Activated naive CD8-positive, alpha-beta T cell treated with anti-CD3 and anti-CD28 coated beads for 36 hours (primary cell): Measurements from ENCODE around the gene ANKRD33B. TPM values are rescaled to one million over a fixed set of nuclear protein-coding genes. Genes with fewer than 3 reads are reported as not detected.
A peak's percentile ranks its signal among the peaks of the same experiment; 100 is the strongest.
"Not testable (repeated sequence)": the region's sequence is repeated elsewhere in the genome, so short reads cannot be mapped to it uniquely, and the experiment has no call there.

Source experiments
- DNase-seq: peaks from one replicate; pipeline ENCODE4 v3.0.0; 2021
- H3K27ac Mint-ChIP-seq: one replicate; pipeline ENCODE4 v1.8.0; 2022; ENCODE audit warnings: mild to moderate bottlenecking, moderate library complexity, mixed read lengths
- H3K27me3 Mint-ChIP-seq: one replicate; pipeline ENCODE4 v1.8.0; 2022; ENCODE audit warnings: mild to moderate bottlenecking, mixed read lengths
- H3K36me3 Mint-ChIP-seq: one replicate; pipeline ENCODE4 v1.8.0; 2021; ENCODE audit warnings: mild to moderate bottlenecking, mixed read lengths
- H3K4me1 Mint-ChIP-seq: one replicate; pipeline ENCODE4 v1.8.0; 2021; ENCODE audit warnings: mixed read lengths
- H3K4me3 Mint-ChIP-seq: one replicate; pipeline ENCODE4 v1.8.0; 2022; ENCODE audit warnings: mild to moderate bottlenecking, moderate library complexity, mixed read lengths
- H3K9me3 Mint-ChIP-seq: one replicate; pipeline ENCODE4 v1.8.0; 2022; ENCODE audit warnings: mixed read lengths
- total RNA-seq, 2 experiments: library from RNA; stranded (reverse); gene quantifications; one replicate each; pipeline ENCODE4 v1.2.3, GENCODE V29; 2021

The ANKRD33B gene
- total RNA-seq, 2 experiments from 2014 or later: 9.8 to 10.2 TPM

- Mint-ChIP-seq H3K36me3 (peaks cover 33% of the 10 kb centered on the region), H3K4me3 (no peak overlapping the region), H3K4me1 (peaks cover 42% of the 10 kb centered on the region), H3K27ac (no peak overlapping the region), H3K27me3 (peaks cover 18% of the 10 kb centered on the region), H3K9me3 (peaks cover 29% of the 10 kb centered on the region)
- DNase-seq: no peak
These were observed 36.0 kb downstream of the ANKRD33B start for GRCh38 chr5:10599862-10600284.

GRCh38 chr5:10600626-10601245 lies 36.9 kb downstream of the ANKRD33B start:
- Mint-ChIP-seq H3K4me1 (peaks cover 33% of the 10 kb centered on the region), H3K4me3 (no peak overlapping the region), H3K9me3 (peaks cover 29% of the 10 kb centered on the region)

DNA sequence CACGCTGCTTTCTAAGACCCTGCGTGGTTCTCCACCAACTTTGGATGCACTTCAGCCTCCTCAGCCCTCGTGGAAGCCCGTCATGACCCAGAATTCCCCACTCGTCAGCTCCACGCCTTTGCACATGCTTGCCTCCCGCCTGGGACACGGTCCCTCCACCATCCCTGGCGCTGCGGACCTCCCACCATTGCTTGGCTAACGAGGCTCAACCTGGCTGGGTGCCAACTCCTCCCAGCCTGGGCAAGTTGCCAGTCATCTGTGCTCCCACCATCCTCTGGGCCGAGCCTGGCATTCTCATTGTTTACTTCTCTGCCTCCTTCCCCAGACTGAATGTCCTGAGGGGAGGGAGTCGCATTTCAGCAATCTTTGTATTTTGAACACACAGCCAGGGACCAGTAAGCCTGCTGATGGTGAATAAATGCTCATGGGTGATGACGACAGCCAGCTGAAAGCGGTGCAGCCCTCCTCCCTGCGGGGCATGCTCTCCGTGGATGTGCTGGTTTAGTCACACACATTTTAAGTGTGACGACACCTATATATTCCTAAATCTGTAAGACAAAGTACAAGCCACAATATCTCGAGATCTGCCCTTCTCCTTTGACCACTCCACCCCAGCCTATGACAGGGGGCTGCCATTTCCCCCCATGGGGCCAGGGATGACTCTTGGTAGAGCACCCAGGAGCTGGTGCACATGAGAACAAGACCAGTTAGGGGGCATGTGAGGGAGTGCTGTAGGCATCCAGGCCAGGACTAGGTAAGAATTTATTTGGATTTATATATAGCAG lies 37.6 kb downstream of the ANKRD33B start:
- peaks cover 24% of the 10 kb centered on the region for H3K27me3 Mint-ChIP-seq
- peaks cover 26% of the 10 kb centered on the region for H3K4me1 Mint-ChIP-seq
- DNase-seq: no peak
- peak overlapping the region; percentile 29 for H3K4me3 Mint-ChIP-seq
- H3K9me3 Mint-ChIP-seq: peaks cover 25% of the 10 kb centered on the region
- peak overlapping the region; percentile 63 for H3K27ac Mint-ChIP-seq
- peaks cover 30% of the 10 kb centered on the region for H3K36me3 Mint-ChIP-seq

More at GRCh38 chr5:10600626-10601245, 36.9 kb downstream of the ANKRD33B start:
- H3K27me3 Mint-ChIP-seq: peaks cover 21% of the 10 kb centered on the region
- DNase-seq: peak; percentile 56
- peaks cover 35% of the 10 kb centered on the region for H3K36me3 Mint-ChIP-seq
- H3K27ac Mint-ChIP-seq: peak overlapping the region; percentile 63

DNA sequence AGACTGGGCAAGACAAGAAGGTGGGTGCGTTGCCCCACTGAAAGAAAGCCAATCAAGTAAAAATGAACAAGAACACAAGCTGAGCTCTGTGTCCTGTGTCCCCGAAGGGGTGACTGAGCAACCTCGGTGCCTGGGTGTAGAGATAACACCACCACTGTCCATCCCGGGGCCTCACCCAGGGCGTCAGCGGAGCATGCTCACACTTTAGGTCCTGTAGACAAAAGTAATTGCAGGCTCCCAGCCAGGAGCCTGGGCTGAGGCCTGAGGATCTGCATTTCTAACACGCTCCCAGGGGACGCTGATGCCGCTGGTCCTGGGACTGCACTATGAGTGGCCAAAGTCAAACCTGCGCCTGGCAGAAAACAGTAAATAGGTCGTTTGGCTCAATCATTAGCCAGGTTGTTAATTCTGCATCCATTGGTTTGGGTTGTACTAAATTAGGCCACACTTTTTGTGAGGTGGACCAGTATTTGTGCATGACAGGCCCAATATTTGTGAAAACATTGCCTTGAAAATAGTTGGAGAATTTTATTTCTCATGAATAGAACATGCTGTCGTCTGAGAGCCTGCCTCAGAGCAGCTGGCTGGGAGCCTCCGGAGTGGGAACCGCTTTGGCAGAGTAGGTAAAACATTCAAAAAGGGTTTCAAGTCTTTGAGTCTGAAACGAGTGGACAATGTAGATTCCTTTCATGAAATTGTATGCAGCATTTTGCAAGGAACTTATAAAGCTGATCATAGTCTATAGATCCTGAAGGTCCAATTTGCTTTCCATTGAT lies 38.3 kb downstream of the ANKRD33B start:
- no peak overlapping the region for H3K4me3 Mint-ChIP-seq
- no peak for DNase-seq
- peaks cover 19% of the 10 kb centered on the region for H3K9me3 Mint-ChIP-seq
- H3K27me3 Mint-ChIP-seq: peaks cover 30% of the 10 kb centered on the region
- peaks cover 27% of the 10 kb centered on the region for H3K4me1 Mint-ChIP-seq
- H3K36me3 Mint-ChIP-seq: peaks cover 22% of the 10 kb centered on the region
- no peak overlapping the region for H3K27ac Mint-ChIP-seq

- no peak overlapping the region for H3K4me3 Mint-ChIP-seq
- no peak overlapping the region for H3K27ac Mint-ChIP-seq
- H3K9me3 Mint-ChIP-seq: peaks cover 6% of the 10 kb centered on the region
- peaks cover 10% of the 10 kb centered on the region for H3K36me3 Mint-ChIP-seq
- peaks cover 51% of the 10 kb centered on the region for H3K27me3 Mint-ChIP-seq
- H3K4me1 Mint-ChIP-seq: peaks cover 29% of the 10 kb centered on the region
- DNase-seq: no peak
These were observed 41.1 kb downstream of the ANKRD33B start for GRCh38 chr5:10604975-10605374.

DNA sequence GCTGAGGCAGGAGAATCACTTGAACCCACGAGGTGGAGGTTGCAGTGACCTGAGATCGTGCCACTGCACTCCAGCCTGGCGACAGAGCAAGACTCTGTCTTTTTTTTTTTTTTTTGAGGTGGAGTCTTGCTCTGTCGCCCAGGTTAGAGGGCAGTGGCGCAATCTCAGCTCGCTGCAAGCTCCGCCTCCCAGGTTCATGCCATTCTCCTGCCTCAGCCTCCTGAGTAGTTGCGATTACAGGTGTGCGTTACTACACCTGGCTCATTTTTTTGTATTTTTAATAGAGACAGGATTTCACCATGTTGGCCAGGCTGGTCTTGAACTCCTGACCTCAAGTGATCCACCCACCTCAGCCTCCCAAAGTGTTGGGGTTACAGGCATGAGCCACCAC lies 42.8 kb downstream of the ANKRD33B start:
- not testable (repeated sequence) for H3K9me3 Mint-ChIP-seq, H3K36me3 Mint-ChIP-seq, H3K4me3 Mint-ChIP-seq, DNase-seq, H3K27ac Mint-ChIP-seq
- Mint-ChIP-seq H3K27me3 (peaks cover 53% of the 10 kb centered on the region), H3K4me1 (peaks cover 19% of the 10 kb centered on the region)

DNA sequence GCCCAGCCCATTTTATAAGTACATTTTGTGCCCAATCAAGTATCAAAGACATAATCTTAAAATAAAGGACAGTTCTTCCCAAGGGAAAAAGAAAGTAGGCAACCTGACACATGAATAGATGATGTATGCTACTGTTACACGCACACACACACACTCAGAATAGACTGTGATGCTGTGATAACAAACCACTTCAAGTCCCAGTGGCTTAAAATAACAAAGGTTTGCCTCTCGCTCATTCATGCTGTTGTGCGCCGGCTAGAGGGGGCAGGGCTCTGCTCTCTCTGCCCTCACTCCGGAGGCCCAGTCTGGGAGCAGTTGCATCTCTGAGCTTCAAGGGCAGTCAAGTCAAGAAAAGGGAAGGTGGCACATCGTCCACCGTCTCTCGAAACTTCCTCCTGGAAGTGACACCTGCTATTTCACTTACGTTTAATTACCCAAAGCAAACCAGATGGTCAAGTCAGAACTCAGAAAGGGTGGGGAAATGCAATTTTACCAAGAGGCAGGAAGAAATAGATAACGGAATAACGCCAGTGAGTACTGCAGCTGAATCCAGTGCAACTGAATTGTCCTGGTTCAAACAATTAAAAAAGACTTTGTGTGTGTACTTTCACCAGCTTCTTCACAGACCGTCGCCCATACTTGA lies 43.3 kb downstream of the ANKRD33B start:
- Mint-ChIP-seq H3K36me3 (peaks cover 3% of the 10 kb centered on the region), H3K27ac (no peak overlapping the region), H3K4me3 (no peak overlapping the region), H3K4me1 (peaks cover 17% of the 10 kb centered on the region), H3K9me3 (no peaks in the 10 kb centered on the region), H3K27me3 (peaks cover 48% of the 10 kb centered on the region)
- no peak for DNase-seq

DNA sequence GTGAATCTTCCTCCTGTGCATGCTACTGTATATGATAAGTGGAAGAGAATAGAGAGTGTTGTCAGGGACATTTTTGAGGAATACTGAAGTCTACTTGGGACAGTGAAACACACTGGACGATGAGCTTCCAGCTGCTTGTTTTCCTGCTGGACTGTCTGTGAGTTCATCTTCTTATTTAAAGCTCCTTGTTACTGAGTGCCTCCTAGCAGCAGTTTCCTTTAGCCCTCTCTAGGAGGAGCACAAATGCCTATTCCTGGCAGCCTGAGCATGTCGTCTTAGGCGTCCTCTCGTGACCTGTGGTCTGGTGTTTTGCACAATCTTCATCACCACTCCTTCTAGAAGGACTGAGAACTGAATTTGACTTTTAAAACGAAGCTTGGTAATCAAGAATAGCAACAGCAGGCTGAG lies 43.8 kb downstream of the ANKRD33B start:
- Mint-ChIP-seq H3K36me3 (peaks cover 3% of the 10 kb centered on the region), H3K4me1 (peaks cover 17% of the 10 kb centered on the region), H3K27ac (no peak overlapping the region), H3K4me3 (no peak overlapping the region), H3K27me3 (peaks cover 43% of the 10 kb centered on the region), H3K9me3 (no peaks in the 10 kb centered on the region)
- DNase-seq: no peak

DNA sequence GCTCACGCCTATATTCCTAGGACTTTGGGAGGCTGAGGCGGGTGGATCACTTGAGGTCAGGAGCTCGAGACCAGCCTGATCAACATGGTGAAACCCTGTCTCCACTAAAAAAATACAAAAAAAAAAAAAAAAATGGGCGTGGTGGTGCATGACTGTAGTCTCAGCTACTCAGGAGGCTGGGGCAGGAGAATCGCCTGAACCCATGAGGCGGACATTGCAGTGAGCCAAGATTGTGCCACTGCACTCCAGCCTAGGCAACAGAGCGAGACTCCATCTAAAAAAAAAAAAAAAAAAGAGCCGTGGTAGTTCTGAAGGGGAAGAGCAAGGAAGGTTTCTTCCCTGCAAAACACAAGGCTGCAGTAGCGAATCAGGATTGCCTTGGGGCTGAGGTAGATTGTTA lies 44.2 kb downstream of the ANKRD33B start:
- H3K9me3 Mint-ChIP-seq, DNase-seq, H3K36me3 Mint-ChIP-seq, H3K4me3 Mint-ChIP-seq, H3K27ac Mint-ChIP-seq: not testable (repeated sequence)
- peaks cover 17% of the 10 kb centered on the region for H3K4me1 Mint-ChIP-seq
- H3K27me3 Mint-ChIP-seq: peaks cover 39% of the 10 kb centered on the region

- Mint-ChIP-seq H3K4me1 (peaks cover 17% of the 10 kb centered on the region), H3K4me3 (no peak overlapping the region), H3K27ac (no peak overlapping the region), H3K27me3 (peaks cover 34% of the 10 kb centered on the region), H3K36me3 (peaks cover 1% of the 10 kb centered on the region), H3K9me3 (no peaks in the 10 kb centered on the region)
- no peak for DNase-seq
These were observed 46.2 kb downstream of the ANKRD33B start for GRCh38 chr5:10610058-10610457.

- H3K27me3 Mint-ChIP-seq: peaks cover 30% of the 10 kb centered on the region
- no peaks in the 10 kb centered on the region for H3K9me3 Mint-ChIP-seq
- peaks cover 17% of the 10 kb centered on the region for H3K4me1 Mint-ChIP-seq
- no peak overlapping the region for H3K4me3 Mint-ChIP-seq
- DNase-seq: no peak
- no peak overlapping the region for H3K27ac Mint-ChIP-seq
- H3K36me3 Mint-ChIP-seq: no peaks in the 10 kb centered on the region
These were observed 47.4 kb downstream of the ANKRD33B start for GRCh38 chr5:10611290-10611689.

DNA sequence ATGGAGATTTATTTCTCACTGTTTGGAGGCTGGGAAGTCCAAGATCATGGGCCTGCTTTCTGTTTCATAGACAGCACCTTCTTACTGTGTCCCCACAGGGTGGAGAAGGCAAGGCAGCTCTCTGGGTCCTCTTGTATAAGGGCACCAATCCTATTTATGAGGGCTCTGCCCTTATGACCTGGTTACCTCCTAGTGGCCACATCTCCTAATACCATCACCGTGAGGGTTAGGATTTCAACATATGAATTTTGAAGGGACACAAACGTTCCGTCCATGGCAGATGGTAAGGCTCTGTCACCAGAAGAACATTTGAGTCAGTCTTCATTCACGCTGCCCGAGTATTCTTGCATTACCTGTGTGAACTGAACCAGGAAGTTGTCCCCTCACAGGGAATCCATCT lies 48.4 kb downstream of the ANKRD33B start:
- peaks cover 12% of the 10 kb centered on the region for H3K4me1 Mint-ChIP-seq
- DNase-seq: no peak
- H3K9me3 Mint-ChIP-seq: no peaks in the 10 kb centered on the region
- H3K27me3 Mint-ChIP-seq: peaks cover 23% of the 10 kb centered on the region
- H3K36me3 Mint-ChIP-seq: no peaks in the 10 kb centered on the region
- no peak overlapping the region for H3K27ac Mint-ChIP-seq
- H3K4me3 Mint-ChIP-seq: no peak overlapping the region

- H3K27me3 Mint-ChIP-seq: no peaks in the 10 kb centered on the region
- H3K4me3 Mint-ChIP-seq: no peak overlapping the region
- H3K4me1 Mint-ChIP-seq: peaks cover 5% of the 10 kb centered on the region
- DNase-seq: no peak
- H3K9me3 Mint-ChIP-seq: no peaks in the 10 kb centered on the region
- H3K36me3 Mint-ChIP-seq: peaks cover 2% of the 10 kb centered on the region
- H3K27ac Mint-ChIP-seq: no peak overlapping the region
These were observed 51.8 kb downstream of the ANKRD33B start for GRCh38 chr5:10615693-10616092.

- Mint-ChIP-seq H3K36me3 (peaks cover 6% of the 10 kb centered on the region), H3K4me1 (no peaks in the 10 kb centered on the region), H3K27ac (no peak overlapping the region), H3K4me3 (no peak overlapping the region), H3K9me3 (peaks cover 5% of the 10 kb centered on the region), H3K27me3 (no peaks in the 10 kb centered on the region)
- DNase-seq: no peak
These were observed 53.2 kb downstream of the ANKRD33B start for GRCh38 chr5:10617103-10617502.

GRCh38 chr5:10618311-10618710 lies 54.4 kb downstream of the ANKRD33B start:
- no peak for DNase-seq
- H3K4me1 Mint-ChIP-seq: no peaks in the 10 kb centered on the region
- peaks cover 5% of the 10 kb centered on the region for H3K9me3 Mint-ChIP-seq
- no peak overlapping the region for H3K27ac Mint-ChIP-seq
- H3K27me3 Mint-ChIP-seq: no peaks in the 10 kb centered on the region
- H3K4me3 Mint-ChIP-seq: no peak overlapping the region
- peaks cover 6% of the 10 kb centered on the region for H3K36me3 Mint-ChIP-seq
